ENCODE data around the gene STK35. TPM values are rescaled to one million over a fixed set of nuclear protein-coding genes. Genes with fewer than 3 reads are reported as not detected.

The STK35 gene
- total RNA-seq, 1 donor from 2014 or later, result 17.4 TPM

GRCh38 chr20:2132461-2132901 is 30.9 kb downstream of the STK35 start:
- Mint-ChIP-seq H3K36me3 (ENCODE audit: unreplicated experiment) (peaks cover 4% of the 10 kb centered on the region), H3K9me3 (ENCODE audit: unreplicated experiment) (no peaks in the 10 kb centered on the region), H3K4me1 (ENCODE audit: low read depth, unreplicated experiment) (peaks cover 26% of the 10 kb centered on the region), H3K4me3 (ENCODE audit: unreplicated experiment) (no peak overlapping the region), H3K27me3 (ENCODE audit: unreplicated experiment) (no peaks in the 10 kb centered on the region), H3K27ac (ENCODE audit: unreplicated experiment) (no peak overlapping the region)
- TF ChIP-seq CTCF (IDR thresholded peaks at IDR 0.05; ENCODE audit: partially characterized antibody, unreplicated experiment), result no peak
- DNase-seq, result no peak

DNA sequence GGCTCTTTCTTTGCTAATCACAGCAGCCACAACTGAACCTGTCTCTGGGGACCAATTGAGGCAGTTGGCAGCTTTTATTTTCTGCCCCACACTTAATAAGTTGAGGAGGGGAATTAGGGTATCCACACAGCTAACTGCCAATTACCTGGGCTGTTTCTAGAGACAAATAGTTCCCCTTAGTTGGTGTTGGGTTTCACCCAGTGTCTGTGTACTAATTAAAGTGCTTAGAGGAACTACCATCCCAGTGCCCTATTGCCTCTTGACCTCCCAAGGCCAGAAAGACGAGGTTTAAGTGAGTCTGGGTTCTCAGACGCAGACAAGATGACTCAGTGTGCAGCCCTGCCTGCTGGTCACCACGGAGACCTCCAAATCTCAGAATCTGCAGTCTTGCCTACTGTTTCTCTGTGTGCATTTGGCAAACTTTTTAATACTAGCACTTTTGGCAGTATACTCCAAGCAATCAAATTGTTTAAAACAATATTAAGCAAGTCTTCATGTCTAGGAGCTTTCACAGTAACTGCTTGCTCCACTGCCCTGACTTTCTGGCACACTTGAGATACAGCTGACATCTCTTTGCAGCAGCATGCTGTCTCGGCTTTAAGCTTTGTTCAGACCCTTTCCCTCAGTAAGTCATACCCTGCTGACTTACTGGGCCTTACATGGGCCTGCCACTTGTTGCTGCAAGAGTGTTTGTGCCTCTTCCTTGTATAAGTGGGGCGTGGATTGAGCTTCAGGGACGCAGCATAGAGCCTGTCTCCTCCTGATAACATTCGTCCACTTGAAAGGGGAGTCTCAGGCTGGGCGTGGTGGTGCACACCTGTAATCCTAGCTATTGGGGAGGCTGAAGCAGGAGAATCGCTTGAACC is 31.9 kb downstream of the STK35 start:
- no peak overlapping the region for H3K4me3 Mint-ChIP-seq (ENCODE audit: unreplicated experiment)
- no peaks in the 10 kb centered on the region for H3K9me3 Mint-ChIP-seq (ENCODE audit: unreplicated experiment)
- H3K36me3 Mint-ChIP-seq (ENCODE audit: unreplicated experiment), result peaks cover 4% of the 10 kb centered on the region
- no peaks in the 10 kb centered on the region for H3K27me3 Mint-ChIP-seq (ENCODE audit: unreplicated experiment)
- no peak for DNase-seq
- H3K27ac Mint-ChIP-seq (ENCODE audit: unreplicated experiment), result no peak overlapping the region
- peaks cover 23% of the 10 kb centered on the region for H3K4me1 Mint-ChIP-seq (ENCODE audit: low read depth, unreplicated experiment)
- TF ChIP-seq CTCF (IDR thresholded peaks at IDR 0.05; ENCODE audit: partially characterized antibody, unreplicated experiment), result no peak

DNA sequence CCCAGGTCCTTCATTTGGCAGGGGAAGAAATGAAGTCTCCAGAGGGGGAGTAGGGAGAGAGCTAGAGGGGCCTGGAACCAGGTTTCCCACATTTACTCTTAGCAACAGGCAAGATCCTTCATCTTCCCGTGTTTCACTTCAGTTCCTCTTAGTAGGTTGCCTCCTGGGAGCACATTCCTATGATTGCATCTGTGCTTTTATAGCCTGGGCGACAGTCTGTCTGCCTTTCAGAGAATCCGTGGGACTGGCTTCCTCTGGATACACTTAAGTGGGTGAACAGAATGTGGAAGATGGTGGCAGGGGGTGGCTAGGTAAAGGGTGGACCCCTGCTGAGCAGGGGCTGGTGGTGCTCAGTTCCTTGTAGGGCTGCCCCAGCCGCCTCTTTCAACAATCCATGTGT is 33.4 kb downstream of the STK35 start:
- peaks cover 13% of the 10 kb centered on the region for H3K4me1 Mint-ChIP-seq (ENCODE audit: low read depth, unreplicated experiment)
- no peaks in the 10 kb centered on the region for H3K9me3 Mint-ChIP-seq (ENCODE audit: unreplicated experiment)
- H3K27me3 Mint-ChIP-seq (ENCODE audit: unreplicated experiment), result no peaks in the 10 kb centered on the region
- H3K4me3 Mint-ChIP-seq (ENCODE audit: unreplicated experiment), result no peak overlapping the region
- H3K36me3 Mint-ChIP-seq (ENCODE audit: unreplicated experiment), result no peaks in the 10 kb centered on the region
- TF ChIP-seq CTCF (IDR thresholded peaks at IDR 0.05; ENCODE audit: partially characterized antibody, unreplicated experiment), result no peak
- no peak for DNase-seq
- no peak overlapping the region for H3K27ac Mint-ChIP-seq (ENCODE audit: unreplicated experiment)

DNA sequence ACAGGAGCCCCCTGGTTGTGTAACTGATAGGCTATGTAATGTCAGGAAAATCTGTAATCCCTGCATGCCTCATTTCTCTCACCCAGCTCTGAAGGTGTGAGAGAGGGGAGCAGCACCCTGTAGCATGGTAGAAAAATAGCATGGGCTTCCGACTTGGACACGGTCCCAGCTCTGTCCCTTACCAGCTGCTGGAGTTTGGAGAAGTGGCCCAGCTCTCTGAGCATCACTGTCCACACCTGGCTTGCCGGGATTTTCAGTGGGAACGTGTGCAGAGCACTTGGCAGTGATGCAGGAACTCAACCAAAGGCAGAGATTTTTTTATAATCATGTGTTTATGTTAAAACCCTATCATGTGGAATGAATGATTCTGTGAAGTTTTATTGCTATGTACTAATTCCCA is 34.6 kb downstream of the STK35 start:
- Mint-ChIP-seq H3K36me3 (ENCODE audit: unreplicated experiment) (no peaks in the 10 kb centered on the region), H3K9me3 (ENCODE audit: unreplicated experiment) (no peaks in the 10 kb centered on the region), H3K4me3 (ENCODE audit: unreplicated experiment) (no peak overlapping the region), H3K4me1 (ENCODE audit: low read depth, unreplicated experiment) (peaks cover 4% of the 10 kb centered on the region), H3K27ac (ENCODE audit: unreplicated experiment) (no peak overlapping the region), H3K27me3 (ENCODE audit: unreplicated experiment) (no peaks in the 10 kb centered on the region)
- no peak for TF ChIP-seq CTCF (IDR thresholded peaks at IDR 0.05; ENCODE audit: partially characterized antibody, unreplicated experiment)
- no peak for DNase-seq

GRCh38 chr20:2137552-2138201 is 36.0 kb downstream of the STK35 start:
- no peaks in the 10 kb centered on the region for H3K27me3 Mint-ChIP-seq (ENCODE audit: unreplicated experiment)
- no peak for DNase-seq

More at GRCh38 chr20:2137552-2138201, 36.0 kb downstream of the STK35 start:
- Mint-ChIP-seq H3K27ac (ENCODE audit: unreplicated experiment) (no peak overlapping the region), H3K36me3 (ENCODE audit: unreplicated experiment) (no peaks in the 10 kb centered on the region), H3K9me3 (ENCODE audit: unreplicated experiment) (no peaks in the 10 kb centered on the region), H3K4me1 (ENCODE audit: low read depth, unreplicated experiment) (peaks cover 4% of the 10 kb centered on the region), H3K4me3 (ENCODE audit: unreplicated experiment) (no peak overlapping the region)
- no peak for TF ChIP-seq CTCF (IDR thresholded peaks at IDR 0.05; ENCODE audit: partially characterized antibody, unreplicated experiment)

Measured in glutamatergic neuron (in vitro differentiated cells).